ENCODE results near the gene CIAPIN1.
A peak's percentile ranks its signal among the peaks of the same experiment; 100 is the strongest.

CIAPIN1 gene

GRCh38 chr16:57447186-57447962 lies at the start of gene CIAPIN1, which contains the start of gene COQ9:
Gene CIAPIN1 (minus strand): TSS chr16:57447385. CDS start chr16:57440928, 6,457 bp downstream.
Gene COQ9 (plus strand): TSS chr16:57447479. CDS start chr16:57447506, 27 bp downstream.
- DNase-seq = peak; percentile 89

GRCh38 chr16:57493767-57494166 lies 46.6 kb upstream of the CIAPIN1 start:
- DNase-seq = no peak

GRCh38 chr16:57489229-57489628 lies 42.0 kb upstream of the CIAPIN1 start:
- no peak for DNase-seq

GRCh38 chr16:57486858-57487834 lies 40.0 kb upstream of the CIAPIN1 start:
- no peak for DNase-seq

GRCh38 chr16:57485916-57486857 lies 39.0 kb upstream of the CIAPIN1 start, which contains the start of gene DOK4:
Gene DOK4 (minus strand): TSS chr16:57486493. CDS start chr16:57479507, 6,986 bp downstream.
- DNase-seq = peak; percentile 82

GRCh38 chr16:57485091-57485915 lies 38.1 kb upstream of the CIAPIN1 start:
- no peak for DNase-seq

- no peak for DNase-seq
Observed at GRCh38 chr16:57484515-57485005, 37.4 kb upstream of the CIAPIN1 start.

GRCh38 chr16:57483725-57484514 lies 36.7 kb upstream of the CIAPIN1 start:
- no peak for DNase-seq

- no peak for DNase-seq
Observed at GRCh38 chr16:57482845-57483545, 35.8 kb upstream of the CIAPIN1 start.

- DNase-seq = no peak
Observed at GRCh38 chr16:57481421-57481820, 34.2 kb upstream of the CIAPIN1 start.

- DNase-seq = no peak
Observed at GRCh38 chr16:57480754-57481230, 33.6 kb upstream of the CIAPIN1 start.

- DNase-seq = no peak
Observed at GRCh38 chr16:57479976-57480753, 33.0 kb upstream of the CIAPIN1 start.

- no peak for DNase-seq
Observed at GRCh38 chr16:57479205-57479975, 32.2 kb upstream of the CIAPIN1 start.

- no peak for DNase-seq
Observed at GRCh38 chr16:57478396-57479204, 31.4 kb upstream of the CIAPIN1 start.

GRCh38 chr16:57477531-57478202 lies 30.5 kb upstream of the CIAPIN1 start:
- DNase-seq = no peak
